Measurements from ENCODE around the gene RNF157. TPM values are rescaled to one million over a fixed set of nuclear protein-coding genes. Genes with fewer than 3 reads are reported as not detected.
A peak's percentile ranks its signal among the peaks of the same experiment; 100 is the strongest.

The RNF157 gene
- total RNA-seq, 1 donor from 2014 or later = 8.8 TPM

DNA sequence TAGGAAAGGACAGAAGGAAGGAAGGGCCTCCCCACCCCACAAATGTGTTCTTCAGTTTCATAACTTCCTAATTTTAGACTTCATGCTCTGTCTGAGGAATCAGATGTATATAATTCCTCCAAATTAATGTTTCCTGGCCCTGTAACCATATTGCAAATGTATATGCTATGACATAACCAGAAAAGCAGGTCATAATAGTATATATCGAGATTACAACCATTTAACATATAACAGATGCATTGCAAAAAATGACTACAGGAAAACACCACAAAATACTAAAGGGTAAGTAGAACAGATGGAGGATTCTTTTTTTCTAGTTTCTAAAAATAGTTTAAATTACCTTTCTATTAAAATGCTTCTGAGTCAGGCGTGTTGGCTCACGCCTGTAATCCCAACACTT lies 133.6 kb downstream of the RNF157 start:
- H3K27ac ChIP-seq = no peak overlapping the region
- intact Hi-C loops (cut with DNase I) = no loop called here
- no peak for DNase-seq (ENCODE audit: extremely low spot score in 2 of 2)

DNA sequence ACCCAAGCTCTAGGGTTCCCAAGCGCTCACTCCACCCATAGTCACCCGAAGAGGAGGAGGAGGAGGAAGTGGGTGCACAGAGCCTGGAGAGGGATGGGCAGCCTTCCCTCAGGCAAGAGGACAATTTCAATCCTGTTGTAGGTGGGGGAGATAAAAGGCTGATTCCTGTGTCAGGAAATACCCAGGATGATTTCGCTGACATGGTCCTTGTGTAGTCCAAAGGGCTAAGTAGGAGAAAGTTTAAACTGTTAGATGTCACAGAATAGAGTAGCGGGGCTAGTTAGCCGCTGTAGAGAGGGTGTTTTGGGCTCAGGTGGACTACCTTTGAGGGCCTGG lies 135.4 kb downstream of the RNF157 start:
- intact Hi-C loops (cut with DNase I) = no loop called here
- Histone ChIP-seq H3K27me3 (no peaks in the 10 kb centered on the region), H3K27ac (no peak overlapping the region), H3K9me3 (no peaks in the 10 kb centered on the region), H3K4me3 (no peak overlapping the region), H3K36me3 (peaks cover 0 to 14% of the 10 kb centered on the region in 2 donors), H3K4me1 (peaks cover 25% of the 10 kb centered on the region)
- no peak for TF ChIP-seq POLR2A (IDR thresholded peaks at IDR 0.05)
- TF ChIP-seq, protein P1, sequence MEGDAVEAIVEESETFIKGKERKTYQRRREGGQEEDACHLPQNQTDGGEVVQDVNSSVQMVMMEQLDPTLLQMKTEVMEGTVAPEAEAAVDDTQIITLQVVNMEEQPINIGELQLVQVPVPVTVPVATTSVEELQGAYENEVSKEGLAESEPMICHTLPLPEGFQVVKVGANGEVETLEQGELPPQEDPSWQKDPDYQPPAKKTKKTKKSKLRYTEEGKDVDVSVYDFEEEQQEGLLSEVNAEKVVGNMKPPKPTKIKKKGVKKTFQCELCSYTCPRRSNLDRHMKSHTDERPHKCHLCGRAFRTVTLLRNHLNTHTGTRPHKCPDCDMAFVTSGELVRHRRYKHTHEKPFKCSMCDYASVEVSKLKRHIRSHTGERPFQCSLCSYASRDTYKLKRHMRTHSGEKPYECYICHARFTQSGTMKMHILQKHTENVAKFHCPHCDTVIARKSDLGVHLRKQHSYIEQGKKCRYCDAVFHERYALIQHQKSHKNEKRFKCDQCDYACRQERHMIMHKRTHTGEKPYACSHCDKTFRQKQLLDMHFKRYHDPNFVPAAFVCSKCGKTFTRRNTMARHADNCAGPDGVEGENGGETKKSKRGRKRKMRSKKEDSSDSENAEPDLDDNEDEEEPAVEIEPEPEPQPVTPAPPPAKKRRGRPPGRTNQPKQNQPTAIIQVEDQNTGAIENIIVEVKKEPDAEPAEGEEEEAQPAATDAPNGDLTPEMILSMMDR (IDR thresholded peaks at IDR 0.05) = no peak
- no peak for TF ChIP-seq POLR2AphosphoS5 (IDR thresholded peaks at IDR 0.05; ENCODE audit: insufficient read depth in 1 of 2, low read depth in 1 of 2)
- no peak for DNase-seq (ENCODE audit: extremely low spot score in 2 of 2)

More for the DNA sequence above, 133.6 kb downstream of the RNF157 start:
- TF ChIP-seq, protein P1 (IDR thresholded peaks at IDR 0.05) = no peak
- TF ChIP-seq POLR2AphosphoS5 (IDR thresholded peaks at IDR 0.05; ENCODE audit: insufficient read depth in 1 of 2, low read depth in 1 of 2) (no peak), POLR2A (IDR thresholded peaks at IDR 0.05) (no peak)
- Histone ChIP-seq H3K4me3 (no peak overlapping the region), H3K36me3 (no peaks in the 10 kb centered on the region), H3K4me1 (peaks cover 24% of the 10 kb centered on the region), H3K27me3 (no peaks in the 10 kb centered on the region), H3K9me3 (no peaks in the 10 kb centered on the region)

DNA sequence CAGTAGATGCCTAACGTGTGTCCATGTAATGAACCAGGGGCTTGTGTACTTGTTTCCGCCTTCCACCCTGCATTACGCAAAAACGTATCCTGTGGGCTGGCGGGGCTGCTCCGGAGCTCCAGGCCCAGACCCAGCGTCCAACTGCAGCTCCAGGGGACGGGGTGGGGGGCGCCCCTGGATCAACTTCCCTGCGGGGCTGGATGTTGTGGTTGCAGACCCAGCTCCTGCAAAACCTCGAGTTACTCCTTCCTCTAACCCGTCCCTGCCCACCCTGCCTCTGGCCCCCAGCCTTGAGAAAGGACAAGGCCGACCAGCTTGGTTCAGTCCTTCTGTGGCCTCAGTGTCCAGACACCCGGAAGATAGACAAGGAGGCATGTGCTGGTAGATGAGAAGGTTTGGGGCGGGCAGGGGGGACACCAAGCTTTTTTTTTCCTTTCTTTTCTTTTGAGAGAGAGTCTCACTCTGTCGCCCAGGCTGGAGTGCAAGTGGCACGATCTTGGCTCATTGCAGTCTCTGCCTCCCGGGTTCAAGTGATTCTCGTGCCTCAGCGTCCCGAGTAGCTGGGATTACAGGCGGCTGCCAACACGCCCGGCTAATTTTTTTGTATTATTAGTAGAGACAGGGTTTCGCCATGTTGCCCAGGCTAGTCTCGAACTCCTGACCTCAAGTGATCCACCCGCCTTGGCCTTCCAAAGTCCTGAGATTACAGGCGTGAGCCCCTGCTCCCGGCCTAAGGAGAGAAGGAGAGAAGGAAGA lies 136.0 kb downstream of the RNF157 start:
- peaks cover 0 to 20% of the 10 kb centered on the region in 2 donors for H3K36me3 ChIP-seq
- H3K4me1 ChIP-seq = peaks cover 25% of the 10 kb centered on the region
- TF ChIP-seq POLR2AphosphoS5 (IDR thresholded peaks at IDR 0.05; ENCODE audit: insufficient read depth in 1 of 2, low read depth in 1 of 2) (no peak), POLR2A (IDR thresholded peaks at IDR 0.05) (no peak)
- TF ChIP-seq, protein P1 (IDR thresholded peaks at IDR 0.05) = no peak
- peak in 1 of 2 donors; percentile 74 for DNase-seq (ENCODE audit: extremely low spot score in 2 of 2)
- intact Hi-C loops (cut with DNase I) = no loop called here
- peak overlapping the region; percentile 74 to 90 for H3K4me3 ChIP-seq
- H3K9me3 ChIP-seq = no peaks in the 10 kb centered on the region
- peak overlapping the region; percentile 74 for H3K27ac ChIP-seq
- H3K27me3 ChIP-seq = no peaks in the 10 kb centered on the region

DNA sequence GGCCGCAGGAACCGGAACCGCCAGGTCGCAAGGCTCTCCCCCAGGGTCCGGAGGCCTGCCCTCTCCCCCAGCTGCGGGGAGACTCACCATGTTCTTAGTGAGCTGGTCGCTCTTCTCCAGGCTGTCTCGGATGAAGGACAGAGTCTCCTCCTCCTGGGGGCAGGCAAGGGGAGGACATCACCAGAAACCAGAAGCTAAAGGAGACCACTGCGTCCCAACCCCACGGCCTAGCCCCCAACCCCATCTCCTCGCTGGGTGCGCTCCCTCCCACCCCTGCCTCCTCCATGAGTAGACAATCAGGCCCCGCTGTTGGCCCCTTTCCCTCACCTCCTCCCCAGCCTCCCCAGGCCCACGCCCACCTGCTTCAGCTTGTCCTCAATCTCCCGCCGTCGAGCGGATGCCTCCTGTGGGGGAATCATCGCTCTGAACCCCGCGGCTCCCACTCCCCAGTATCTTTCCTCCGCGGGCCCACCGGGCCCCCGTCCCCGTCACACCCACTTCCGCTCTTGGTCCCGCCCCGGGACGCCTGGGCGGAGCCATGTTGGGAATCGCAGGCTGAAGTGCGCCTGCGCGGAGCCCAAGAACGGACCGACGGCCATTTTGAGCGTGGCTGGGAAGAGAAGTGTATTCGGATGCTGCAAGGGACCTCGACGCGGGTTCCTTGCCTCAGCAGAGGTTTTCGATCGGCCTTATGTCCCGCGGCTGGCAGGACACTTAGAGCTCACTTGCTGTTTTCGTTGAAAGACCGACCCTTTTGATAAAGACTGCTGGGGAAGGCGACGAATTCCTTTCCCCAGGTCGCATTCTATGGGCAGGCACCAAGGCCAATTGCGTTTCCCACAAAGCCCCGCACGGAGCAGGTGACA lies 136.8 kb downstream of the RNF157 start, which contains the start of gene EXOC7:
EXOC7 (minus strand) TSS at position 514 of the 866 bp plus-strand sequence; CDS start at position 419, 95 bp downstream.
- DNase-seq (ENCODE audit: extremely low spot score in 2 of 2) = peak in 1 of 2 donors; percentile 96
- Histone ChIP-seq H3K4me3 (peak within 1 kb of the TSS; percentile 74 to 90), H3K27ac (peak within 1 kb of the TSS; percentile 74), H3K9me3 (no peaks in the 10 kb centered on the region), H3K27me3 (no peaks in the 10 kb centered on the region), H3K36me3 (peaks cover 0 to 23% of the 10 kb centered on the region in 2 donors), H3K4me1 (peaks cover 25% of the 10 kb centered on the region)
- intact Hi-C loops (cut with DNase I) = no loop called here
- TF ChIP-seq POLR2AphosphoS5 (IDR thresholded peaks at IDR 0.05; ENCODE audit: insufficient read depth in 1 of 2, low read depth in 1 of 2) (peak; percentile 88 to 97), POLR2A (IDR thresholded peaks at IDR 0.05) (peak in 1 of 2 donors; percentile 37)
- TF ChIP-seq, protein P1 (IDR thresholded peaks at IDR 0.05) = no peak
